ENCODE results near the gene PAM16.
"Not testable (repeated sequence)": the region's sequence is repeated elsewhere in the genome, so short reads cannot be mapped to it uniquely, and the experiment has no call there.

Gene PAM16

DNA sequence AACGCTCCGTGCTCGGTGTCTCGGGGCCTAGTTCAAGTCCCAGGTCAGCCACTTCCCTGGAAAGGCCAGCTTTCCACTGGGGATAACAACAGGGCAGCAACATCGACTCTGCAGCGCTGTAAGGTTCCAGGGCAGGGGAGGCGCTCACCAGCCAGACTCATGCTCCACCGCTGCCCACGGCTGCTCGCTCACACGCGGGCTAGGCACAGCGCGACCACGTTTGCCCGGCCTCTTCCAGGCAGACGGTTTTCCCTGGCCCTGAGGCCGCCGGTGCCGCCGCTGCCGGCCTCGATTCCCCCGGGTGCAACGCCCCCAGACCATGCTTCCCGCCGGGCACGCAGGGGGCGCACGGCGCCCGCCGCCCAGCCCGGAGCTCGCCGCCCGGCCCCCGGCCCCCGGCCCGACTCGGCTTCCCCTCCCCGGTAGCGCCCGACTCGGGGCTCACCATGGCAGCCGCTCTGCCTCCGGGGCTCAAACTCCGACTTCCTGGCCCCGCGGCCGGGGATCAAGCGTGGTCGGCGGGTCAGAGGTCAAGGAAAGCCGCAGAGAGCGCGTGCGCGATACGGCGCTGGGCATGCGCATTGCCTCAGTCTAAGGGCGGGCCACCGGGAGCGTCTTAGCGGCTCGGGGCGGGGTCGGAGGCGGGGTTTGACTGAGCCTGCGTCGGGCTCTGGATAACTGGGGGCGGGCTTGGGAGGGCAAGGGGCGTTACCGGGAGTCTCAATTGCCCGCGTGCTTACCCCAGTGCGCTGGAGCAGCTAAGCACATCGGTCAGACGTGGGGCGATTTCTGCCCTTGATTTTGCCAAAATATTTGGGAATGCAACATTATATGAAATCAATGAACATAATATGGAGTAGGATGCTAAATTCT, at the start of gene PAM16:
PAM16 (minus strand) TSS at position 535 of the 873 bp plus-strand sequence; CDS start at position 448, 87 bp downstream.
- peak; percentile 81 for DNase-seq

DNA sequence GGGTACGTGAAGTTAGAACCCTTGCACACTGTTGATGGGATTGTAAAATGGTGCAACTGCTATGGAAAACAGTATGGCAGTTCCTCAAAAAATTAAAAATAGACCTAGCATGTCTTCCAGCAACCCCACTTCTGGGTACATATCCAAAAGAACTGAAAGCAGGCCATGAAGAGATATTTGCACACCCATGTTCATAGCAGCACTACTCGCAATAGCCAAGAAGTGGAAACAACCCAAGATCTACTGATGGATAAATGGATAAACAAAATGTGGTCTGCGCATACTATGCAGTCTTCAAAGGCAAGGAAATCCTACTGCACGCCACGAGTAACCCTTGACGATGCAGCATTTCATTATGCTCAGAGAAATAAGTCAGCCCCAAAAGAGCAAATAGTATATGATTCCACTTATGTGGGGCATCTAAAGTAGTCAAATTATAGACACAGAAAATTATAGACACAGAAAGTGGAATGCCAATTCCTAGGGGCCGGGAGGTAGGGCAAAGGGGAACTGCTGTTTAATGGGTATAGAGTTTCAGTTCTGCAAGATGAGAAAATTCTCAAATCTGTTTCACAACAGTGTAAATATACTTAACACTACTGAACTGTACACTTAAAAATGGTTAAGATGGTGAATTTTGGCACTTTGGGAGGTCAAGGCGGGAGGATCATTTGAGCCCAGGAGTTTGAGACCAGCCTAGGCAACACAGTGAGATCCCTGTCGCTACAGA, 48.0 kb upstream of the PAM16 start:
- no peak for DNase-seq

DNA sequence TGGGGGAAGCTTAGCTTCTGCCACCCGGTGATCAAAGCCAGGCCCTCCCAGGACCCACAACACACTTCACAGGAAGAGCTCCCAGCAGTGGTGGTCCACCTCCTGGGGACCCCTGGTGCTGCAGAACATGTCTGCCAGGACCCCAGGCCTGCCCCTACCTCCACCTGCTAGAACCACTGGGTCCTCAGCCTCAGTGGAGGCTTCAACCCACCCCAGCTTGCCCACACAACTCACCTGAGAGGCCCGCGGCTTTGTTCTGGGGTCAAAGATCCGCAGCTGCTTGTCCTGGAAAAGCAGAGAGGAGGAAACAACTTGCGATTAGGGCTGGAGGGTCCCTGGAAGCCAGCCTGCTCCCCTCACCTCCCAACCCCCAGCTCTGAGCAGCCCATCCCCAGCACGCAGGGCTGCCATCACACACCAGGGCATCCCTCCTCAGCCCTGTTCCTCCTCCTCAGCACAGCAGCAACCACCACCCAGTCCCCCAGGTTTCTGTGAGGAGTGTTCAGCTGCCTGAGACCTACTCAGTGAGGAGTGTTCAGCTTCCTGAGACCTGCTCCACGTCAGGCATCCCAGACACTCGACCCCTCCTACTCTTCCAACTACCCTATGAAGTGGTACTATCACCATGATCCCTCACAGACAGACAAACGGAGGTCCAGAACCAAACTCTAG, 44.1 kb upstream of the PAM16 start:
- DNase-seq: no peak

DNA sequence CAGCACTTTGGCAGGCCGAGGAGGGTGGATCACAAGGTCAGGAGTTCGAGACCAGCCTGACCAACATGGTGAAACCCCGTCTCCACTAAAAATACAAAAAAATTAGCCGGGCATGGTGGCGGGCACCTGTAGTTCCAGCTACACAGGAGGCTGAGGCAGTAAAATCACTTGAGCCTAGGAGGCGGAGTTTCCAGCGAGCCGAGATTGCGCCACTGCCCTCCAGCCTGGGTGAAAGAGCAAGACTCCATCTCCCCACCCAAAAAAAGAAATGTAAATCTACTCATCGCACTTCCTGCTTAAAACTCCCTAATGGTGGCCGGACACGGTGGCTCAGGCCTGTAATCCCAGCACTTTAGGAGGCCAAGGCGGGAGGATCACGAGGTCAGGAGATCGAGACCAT, 42.7 kb upstream of the PAM16 start:
- DNase-seq: not testable (repeated sequence)

DNA sequence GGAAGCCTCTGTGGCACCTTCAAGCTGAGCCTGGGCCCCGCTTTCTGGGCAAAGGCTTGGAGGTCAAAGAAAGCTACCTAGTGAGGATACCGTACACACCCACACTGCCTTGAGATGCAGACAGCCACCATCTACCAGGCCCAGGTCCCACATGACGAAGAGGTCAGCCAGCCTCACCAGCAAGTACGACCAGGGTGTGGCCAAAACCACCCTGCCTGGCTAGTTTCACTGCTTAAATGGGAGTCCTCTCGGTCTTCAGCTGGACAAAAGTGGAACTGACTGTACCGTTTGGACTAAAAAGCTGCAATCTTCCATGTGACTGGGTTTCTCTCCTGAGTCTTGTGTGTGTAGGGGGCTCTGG, 42.1 kb upstream of the PAM16 start:
- no peak for DNase-seq

DNA sequence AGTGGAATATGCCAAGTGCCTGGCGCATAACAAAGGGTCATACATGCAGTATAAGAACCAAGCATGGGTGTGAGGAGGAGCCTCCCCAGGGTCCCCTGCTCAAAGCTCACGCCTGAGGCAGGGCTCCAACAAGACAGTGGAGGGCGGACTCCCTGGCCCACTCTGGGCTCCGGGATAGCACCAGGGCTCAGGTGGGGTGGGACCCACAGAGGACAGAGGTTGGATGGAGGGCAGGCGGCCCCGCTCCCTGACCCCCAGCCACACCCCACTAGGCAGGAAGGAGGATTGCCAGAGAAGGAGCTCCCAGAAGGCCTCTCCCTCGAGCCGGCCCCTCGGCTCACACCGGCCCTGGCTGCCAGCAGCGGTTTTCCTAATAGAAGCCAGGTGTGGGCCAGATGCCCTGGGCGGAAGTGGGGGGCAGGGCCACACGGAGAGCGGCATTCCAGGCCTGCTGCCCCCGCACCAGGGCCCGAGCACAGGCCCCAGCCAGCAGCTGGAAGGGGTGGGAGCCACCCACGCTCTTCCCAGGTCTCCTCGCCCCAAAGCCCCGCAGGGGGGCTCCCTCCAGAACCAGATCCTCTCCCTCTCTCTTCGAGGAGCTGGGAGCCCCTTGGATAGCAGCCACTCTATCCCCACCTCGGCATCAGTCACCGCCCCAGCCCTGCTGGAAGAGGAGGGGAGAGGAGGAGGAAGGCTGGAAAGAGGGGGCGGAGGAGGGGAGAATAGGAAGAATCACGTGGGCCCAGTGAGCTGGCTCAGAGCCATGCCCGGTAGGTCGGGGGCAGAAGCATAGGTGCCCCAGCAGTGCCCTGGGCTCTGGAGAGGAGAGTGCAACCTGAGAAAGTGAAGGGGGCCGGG, 41.5 kb upstream of the PAM16 start:
- DNase-seq: peak; percentile 70

DNA sequence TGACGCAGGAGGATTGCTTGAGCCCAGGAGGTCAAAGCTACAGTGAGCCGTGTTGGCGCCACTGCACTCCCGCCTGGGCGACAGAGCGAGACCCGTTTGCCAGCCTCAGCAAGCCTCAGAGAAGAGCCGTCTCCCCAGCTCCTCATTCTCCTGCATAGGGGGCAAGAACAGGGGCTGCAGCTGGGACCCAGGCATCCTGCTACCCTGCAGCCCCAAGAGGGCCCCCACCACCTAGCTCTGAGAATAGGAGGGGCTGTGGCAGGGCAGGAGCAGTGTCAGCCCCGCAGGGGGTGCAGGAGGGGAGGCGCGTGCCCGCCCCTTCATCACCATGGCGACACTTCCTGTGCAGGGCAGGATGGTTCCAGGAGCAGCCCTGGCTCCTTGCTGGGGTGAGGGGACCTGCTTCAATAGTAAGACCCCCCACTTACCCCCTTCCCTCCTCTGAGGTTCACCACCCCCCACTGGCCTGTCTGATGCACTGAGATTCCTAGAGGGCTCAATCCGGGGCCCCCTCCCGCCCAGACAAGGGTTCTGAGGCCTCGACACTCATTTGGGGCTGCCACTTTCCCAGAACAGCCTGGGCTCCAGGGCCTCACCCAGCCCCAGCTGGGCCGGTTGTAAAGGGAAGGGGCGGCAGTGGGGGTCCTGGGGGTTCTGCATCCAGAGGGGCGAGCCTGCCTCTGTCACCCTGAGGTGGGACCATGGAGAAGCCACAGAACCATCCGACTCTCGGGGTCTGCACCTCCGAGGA, 40.7 kb upstream of the PAM16 start:
- no peak for DNase-seq

DNA sequence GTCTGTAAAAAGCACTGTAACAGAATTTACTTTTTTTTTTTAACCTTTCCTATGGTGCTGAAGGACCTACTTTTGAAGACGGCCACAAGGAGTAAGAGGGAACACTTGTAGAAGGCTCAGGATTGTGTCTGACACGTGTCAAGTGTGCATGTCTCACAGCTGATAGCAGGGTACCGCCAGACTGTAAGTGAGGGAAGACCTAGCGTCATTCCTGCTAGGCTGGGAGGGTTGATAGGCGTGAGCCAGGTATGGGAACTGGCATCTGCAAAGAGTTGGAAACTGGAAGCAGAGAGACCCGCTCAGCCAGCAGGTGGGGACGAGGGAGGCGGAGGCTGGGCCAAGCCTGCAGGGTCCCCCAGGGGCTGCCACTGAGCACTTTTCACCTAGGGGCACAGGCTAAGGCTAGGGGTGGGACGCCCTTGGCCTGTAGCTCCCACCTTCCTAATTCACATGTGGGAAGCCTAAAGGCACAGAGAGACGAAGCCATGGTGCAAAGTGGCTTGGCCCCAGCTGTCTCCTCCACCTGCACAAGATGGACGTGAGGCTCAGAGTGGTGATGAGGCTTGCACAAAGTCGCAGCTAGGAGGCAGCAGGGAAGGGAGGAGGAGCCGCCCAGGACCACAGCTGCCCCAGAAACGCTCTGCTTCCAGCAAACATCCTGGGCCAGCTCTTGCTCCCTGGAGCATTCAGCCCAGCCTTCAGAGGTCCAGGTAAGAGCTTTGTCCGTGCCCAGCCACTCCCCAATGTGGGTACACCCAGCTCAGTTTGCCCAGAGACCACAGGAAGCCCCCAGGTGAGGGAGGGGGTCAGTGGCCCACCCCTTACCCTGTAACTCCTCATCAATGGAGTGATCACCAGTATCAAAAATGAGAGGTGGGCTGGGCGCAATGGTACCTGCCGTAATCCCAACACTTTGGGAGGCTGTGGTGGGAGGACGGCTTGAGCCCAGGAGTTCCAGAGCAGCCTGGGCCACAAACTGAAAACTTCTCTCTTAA, 39.4 kb upstream of the PAM16 start:
- no peak for DNase-seq

DNA sequence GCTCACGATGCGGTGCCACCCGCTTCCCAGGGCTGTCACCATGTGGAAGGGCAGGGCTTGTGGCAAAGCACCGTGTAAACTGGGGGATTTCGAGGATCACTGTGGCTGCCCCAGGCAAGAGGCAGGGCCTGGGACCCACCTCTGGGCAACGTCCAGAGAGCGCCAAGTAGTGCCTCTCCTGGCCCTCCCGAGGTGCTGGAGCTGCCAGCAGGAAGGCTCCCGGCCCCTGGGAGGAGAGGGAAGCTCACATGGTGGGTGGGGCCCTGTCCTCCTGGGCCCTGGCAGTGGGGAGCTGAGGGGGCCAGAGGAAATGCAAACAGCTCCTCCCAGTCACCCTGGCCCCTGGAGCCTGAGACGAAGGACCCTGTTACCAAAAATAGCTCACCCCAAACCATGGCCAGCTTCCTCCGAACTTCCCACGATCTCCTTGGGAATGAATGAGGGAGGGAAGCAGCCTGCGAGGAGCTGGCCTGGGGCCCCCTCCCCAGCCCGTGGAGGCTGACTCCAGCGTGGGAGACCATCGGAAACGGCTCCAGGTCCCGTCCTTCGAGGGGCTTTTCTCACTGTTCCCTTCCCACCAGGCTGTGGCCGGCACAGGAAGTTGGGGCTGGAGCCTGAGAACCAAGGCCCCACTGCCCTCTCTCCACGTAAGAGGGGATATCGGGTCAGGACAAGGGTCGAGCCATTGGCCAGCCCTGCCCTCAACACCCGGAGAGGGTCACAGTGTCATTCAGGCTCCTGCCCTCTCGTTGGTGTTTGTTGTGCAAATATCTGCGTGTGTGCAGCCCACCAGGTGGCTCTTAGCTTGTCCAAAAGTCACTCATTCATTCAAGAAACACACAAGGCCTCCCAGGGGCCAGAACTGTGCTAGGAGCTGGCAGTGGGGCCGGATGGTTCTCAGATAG, 38.2 kb upstream of the PAM16 start:
- DNase-seq: no peak

DNA sequence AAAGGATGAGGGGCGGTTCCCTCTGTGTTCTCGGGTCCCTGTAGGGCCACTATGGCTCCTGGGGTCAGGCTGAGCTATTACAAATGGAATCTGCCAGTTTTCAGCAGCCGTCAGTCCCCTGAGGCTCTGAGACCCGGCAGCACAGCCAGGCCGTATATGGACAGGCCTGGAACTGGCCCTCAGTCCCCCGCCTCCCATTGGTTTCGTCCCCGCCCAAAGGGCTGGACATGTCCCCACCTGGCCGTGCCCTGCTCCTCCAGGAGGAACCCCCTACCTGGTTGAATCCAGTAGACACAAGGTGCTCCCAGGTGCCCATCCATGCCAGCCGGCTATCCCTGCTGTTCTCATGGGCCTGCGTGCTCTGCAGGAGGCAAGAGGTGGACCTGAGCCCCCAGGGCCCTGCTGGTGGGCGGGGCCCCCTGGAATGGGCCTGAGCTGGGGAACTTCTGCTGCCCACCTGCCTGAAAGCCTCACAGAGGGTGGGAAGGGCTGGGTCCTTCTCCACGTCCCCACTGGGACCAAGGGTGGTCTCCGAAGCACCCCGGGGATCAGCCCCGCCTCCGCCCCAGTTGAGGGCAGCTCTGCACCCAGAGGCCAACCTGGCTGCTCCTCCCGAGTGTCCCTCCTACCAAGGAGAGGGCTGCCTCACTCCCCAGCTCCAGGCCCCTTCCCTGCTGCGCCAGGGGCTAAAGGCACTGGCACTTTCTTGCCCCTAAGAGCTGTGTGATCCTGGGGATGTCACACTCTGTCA, 37.3 kb upstream of the PAM16 start:
- DNase-seq: no peak

DNA sequence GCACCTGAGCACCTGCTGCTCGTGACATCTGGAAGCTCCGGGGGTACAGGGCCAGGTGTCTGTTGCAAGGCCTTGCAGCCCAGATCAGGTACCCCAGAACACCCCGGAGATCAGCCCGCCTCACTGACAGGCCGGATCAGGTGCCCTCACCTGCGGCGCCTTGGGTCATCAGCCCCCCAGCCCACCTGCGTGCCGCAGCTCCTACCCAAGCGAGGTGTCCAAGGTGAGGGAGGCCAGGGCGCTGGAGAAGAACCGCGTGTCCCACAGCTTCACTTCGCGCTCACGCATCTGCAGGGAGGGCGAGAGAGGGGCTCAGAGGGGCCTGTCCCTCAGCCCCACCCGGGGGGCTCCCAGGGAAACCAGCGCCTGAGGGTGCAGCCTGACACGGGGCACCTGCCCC, 36.7 kb upstream of the PAM16 start:
- no peak for DNase-seq

DNA sequence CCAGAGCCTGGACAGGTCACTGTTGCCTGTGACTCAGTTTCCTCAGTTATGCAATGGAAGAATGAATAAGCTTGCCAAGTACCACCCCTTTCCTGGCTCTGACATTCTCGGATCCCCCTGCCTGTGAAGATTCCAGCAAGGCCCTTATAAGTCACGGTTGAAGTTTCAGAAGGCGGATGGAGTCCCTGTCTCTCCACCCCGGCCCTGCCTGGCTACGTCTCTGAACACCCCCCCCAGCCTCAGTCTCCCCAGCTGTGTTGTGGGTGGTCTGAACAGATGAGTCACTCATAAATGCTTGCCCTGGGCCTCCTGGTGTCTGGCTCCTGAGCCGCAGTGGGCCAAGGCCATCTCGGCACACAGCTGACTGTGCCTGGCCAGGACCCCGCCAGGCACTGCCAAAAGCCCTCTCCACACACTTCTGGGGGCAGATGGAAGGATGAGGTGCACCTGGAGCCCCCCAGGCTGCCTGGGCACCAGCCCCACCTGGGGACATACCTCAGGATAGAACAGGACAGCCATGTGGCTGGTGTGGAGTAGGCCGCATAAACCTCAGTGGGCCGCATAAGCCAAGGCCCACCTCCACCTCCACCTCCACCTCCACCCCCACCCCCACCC, 35.9 kb upstream of the PAM16 start:
- DNase-seq: no peak

DNA sequence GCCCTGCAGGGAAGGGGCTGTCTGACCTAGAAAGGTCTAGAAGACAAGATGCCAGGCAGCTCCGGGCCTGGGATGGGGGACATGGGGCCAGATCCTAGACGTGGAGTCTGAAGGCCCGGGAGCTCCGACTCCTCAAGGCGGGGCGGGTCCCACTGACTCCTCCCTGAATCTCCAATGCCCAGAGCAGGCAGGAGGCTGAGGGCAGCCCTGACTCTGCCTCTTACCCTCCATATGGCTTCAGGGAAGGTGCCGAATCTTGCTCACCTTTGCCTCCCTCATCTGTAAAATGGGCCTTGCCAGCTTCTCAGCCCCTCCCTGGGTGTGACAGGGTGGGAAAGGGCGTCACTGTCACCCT, 35.3 kb upstream of the PAM16 start:
- no peak for DNase-seq

DNA sequence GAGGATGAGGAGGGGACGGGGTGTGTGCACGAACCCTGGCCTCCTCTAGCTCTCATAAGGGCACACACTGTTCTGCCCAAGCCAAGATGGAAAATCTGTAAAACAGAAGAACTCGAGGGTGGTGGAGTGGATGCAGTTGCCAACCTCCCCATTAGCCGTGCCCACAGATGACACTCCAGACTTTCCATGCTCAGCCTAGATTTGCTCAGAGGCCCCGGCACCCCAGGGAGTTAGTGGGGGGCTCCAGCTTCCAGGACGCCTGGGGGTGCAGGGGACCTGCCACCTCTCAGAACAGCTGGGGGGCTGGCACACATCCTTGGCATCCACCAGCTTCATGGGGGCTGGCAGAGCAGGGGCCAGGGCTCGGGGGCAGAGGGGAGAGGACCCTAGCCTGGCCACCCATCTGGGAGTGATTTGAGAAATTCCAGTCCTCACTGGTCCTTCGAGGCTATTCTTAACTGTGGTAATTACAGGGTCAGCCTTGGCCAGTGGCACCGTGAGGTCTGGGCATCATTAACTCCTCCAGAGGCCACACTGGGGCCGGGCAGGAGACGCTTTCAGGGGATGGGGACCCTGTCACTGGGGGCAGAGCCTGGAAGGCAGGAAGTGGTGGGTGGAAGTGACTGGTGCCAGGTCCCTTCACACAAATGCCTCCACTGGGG, 34.8 kb upstream of the PAM16 start:
- DNase-seq: no peak

DNA sequence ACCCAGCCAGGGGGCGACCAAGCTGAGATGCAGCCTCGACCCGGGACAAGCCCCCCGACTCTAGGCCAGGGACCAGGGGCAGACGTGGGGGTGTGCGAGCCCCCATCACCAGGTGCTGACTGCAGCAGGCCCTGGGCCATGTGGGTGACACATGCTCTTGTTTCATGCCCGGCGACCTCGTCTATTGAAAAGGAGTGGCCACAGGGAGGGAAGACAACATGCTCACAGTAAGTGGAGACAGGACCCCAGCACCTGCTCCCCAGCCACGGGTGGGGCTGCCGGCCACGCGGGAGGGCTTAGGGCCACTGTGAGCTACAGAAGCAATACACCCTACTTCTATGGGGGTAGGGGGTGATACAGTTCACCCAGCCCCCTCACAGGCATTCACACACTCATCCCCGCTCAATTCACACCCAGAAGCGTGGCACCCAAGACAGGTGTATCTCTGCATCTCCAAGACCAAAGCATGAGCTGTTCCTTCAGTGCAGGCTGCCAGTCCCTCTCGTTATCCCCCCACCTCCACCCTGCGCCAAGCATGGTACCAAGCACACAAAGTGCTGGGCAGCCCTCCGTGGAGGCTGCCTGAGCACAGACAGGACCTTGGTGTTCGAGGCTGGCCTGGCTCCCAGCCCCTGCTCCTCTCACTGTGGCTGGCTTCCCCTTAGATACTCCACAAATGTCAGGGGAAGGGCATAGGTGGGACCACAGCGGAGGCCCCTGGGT, 34.1 kb upstream of the PAM16 start:
- DNase-seq: no peak

DNA sequence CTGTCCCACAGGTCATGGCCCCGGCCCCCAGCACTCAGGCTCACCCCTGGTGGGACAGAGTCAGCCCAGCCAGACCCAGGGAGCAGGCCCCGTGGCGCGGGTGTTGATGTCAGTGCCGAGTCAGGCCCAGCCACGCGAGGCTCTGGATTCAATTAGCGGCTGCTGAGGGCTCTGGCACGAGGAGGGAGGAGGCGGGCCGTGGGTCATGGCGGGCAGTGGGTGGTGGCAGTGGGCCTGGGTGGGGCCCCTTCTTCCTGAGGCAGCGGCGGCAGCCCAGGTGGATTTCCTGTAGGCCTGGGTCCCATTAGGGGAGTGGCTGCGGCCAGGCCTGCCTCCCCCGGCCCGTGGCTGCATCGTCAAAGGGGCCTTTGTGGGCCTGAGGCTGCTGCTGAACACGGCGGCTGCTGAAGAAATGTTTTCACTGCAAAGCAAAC, 33.4 kb upstream of the PAM16 start:
- DNase-seq: no peak
